B cell (primary cell): Measurements from ENCODE around the gene ATF4. TPM values are rescaled to one million over a fixed set of nuclear protein-coding genes. Genes with fewer than 3 reads are reported as not detected.

Experiments used
- ATAC-seq: fragments of 200-7000 bp; cut with Tn5 transposase; one replicate; pipeline ENCODE4 v1.10.0; 2021; ENCODE audit warnings: low read depth, mild to moderate bottlenecking, moderate number of reproducible peaks, moderate library complexity
- CTCF ChIA-PET: fragments of 350-600 bp; sonication (Branson Sonifier 250); formaldehyde crosslinking; loops from one replicate; lab custom pipeline; 2021; ENCODE audit warnings: antibody characterized with exemption, inconsistent platforms; lab: Charles Lee
- POLR2A ChIA-PET: fragments of 350-600 bp; sonication (Branson Sonifier 250); formaldehyde crosslinking; loops from one replicate; lab custom pipeline; 2021; ENCODE audit warnings: antibody characterized with exemption; lab: Charles Lee
- DNase-seq: peaks from one replicate; pipeline ENCODE4 v3.0.0; 2013
- H2AFZ ChIP-seq: 2 replicates; pipeline ENCODE4 v1.6.1; 2012; ENCODE audit warnings: mild to moderate bottlenecking, low read depth, low read length; ENCODE audit not compliant: insufficient read depth, poor library complexity, severe bottlenecking
- H3K27ac ChIP-seq, 2 donors: 1 replicate in 1 of 2; 2 replicates in 1 of 2; pipeline ENCODE4 v1.5.1; 2012 to 2013; ENCODE audit warnings: low read length in 2 of 2, mild to moderate bottlenecking in 2 of 2, moderate library complexity in 1 of 2
- H3K27me3 ChIP-seq, 4 experiments: fragments of 200-600 bp in 1 of 4; sonication (generic) in 1 of 4; replicated peaks in 1 of 4; 1 replicate in 2 of 4; 2 replicates in 2 of 4; pipeline versions ENCODE4 v1.6.1 to v1.7.0; 2013 to 2016; ENCODE audit warnings: low read length in 3 of 4, mild to moderate bottlenecking in 2 of 4, mixed read lengths in 1 of 4, moderate library complexity in 1 of 4; ENCODE audit not compliant: insufficient read depth in 4 of 4, control insufficient read depth in 3 of 4; ENCODE audit errors: control extremely low read depth in 1 of 4
- H3K36me3 ChIP-seq, 2 experiments: replicated peaks in 1 of 2; 1 replicate in 1 of 2; 2 replicates in 1 of 2; pipeline versions ENCODE4 v1.6.1 to v1.7.1; 2013; ENCODE audit warnings: low read length in 1 of 2; ENCODE audit not compliant: insufficient read depth in 2 of 2, control insufficient read depth in 1 of 2; ENCODE audit errors: control extremely low read depth in 1 of 2, extremely low read depth in 1 of 2
- H3K4me1 ChIP-seq, 2 donors: fragments of 200-600 bp in 1 of 2; sonication (generic) in 1 of 2; 1 replicate in 1 of 2; 2 replicates in 1 of 2; pipeline versions ENCODE4 v1.5.1 to v1.6.1; 2013 to 2017; ENCODE audit warnings: low read length in 2 of 2; ENCODE audit not compliant: control insufficient read depth in 2 of 2, insufficient read depth in 2 of 2
- H3K4me2 ChIP-seq: replicated peaks from 2 replicates; pipeline ENCODE3; 2012; ENCODE audit warnings: mild to moderate bottlenecking, low read depth, low read length; ENCODE audit not compliant: poor library complexity, severe bottlenecking
- H3K4me3 ChIP-seq, 5 experiments: fragments of 200-600 bp in 1 of 5; sonication (generic) in 1 of 5; 1 replicate in 3 of 5; 2 replicates in 2 of 5; pipeline versions ENCODE4 v1.5.1 to v1.7.0; 2011 to 2016; ENCODE audit warnings: low read length in 4 of 5, mild to moderate bottlenecking in 4 of 5, low read depth in 2 of 5, control low read depth in 1 of 5, moderate library complexity in 1 of 5; ENCODE audit not compliant: insufficient read depth in 1 of 5; ENCODE audit errors: control extremely low read depth in 1 of 5, extremely low read depth in 1 of 5
- H3K79me2 ChIP-seq: fragments of 200-600 bp; sonication (generic); one replicate; pipeline ENCODE4 v1.6.0; 2016; ENCODE audit warnings: low read length; ENCODE audit not compliant: control insufficient read depth, insufficient read depth
- H3K9ac ChIP-seq: fragments of 200-600 bp; sonication (generic); 2 replicates; pipeline ENCODE4 v1.6.1; 2017; ENCODE audit warnings: mild to moderate bottlenecking, low read length, moderate library complexity
- H3K9me3 ChIP-seq, 3 donors: one replicate each; pipeline versions ENCODE4 v1.6.1 to v1.7.1; 2013; ENCODE audit warnings: low read length in 2 of 3; ENCODE audit not compliant: control insufficient read depth in 2 of 3, insufficient read depth in 1 of 3; ENCODE audit errors: control extremely low read depth in 1 of 3
- H4K20me1 ChIP-seq: 2 replicates; pipeline ENCODE4 v1.6.0; 2012; ENCODE audit warnings: mild to moderate bottlenecking, low read length; ENCODE audit not compliant: insufficient read depth, control insufficient read depth, poor library complexity, severe bottlenecking
- H3K27ac Mint-ChIP-seq: one replicate; pipeline ENCODE4 v1.8.0; 2021; ENCODE audit warnings: mixed read lengths
- H3K27me3 Mint-ChIP-seq: one replicate; pipeline ENCODE4 v1.8.0; 2021; ENCODE audit warnings: mixed read lengths
- H3K4me1 Mint-ChIP-seq: one replicate; pipeline ENCODE4 v1.8.0; 2021; ENCODE audit warnings: mixed read lengths
- H3K4me3 Mint-ChIP-seq: one replicate; pipeline ENCODE4 v1.8.0; 2021; ENCODE audit warnings: mixed read lengths
- H3K9me3 Mint-ChIP-seq: one replicate; pipeline ENCODE4 v1.8.0; 2022; ENCODE audit warnings: mixed read lengths; ENCODE audit not compliant: insufficient read depth
- CTCF ChIP-seq: fragments of 200-600 bp; IDR thresholded peaks from one replicate; pipeline ENCODE4 v1.8.0; 2022; ENCODE audit warnings: antibody characterized with exemption, mild to moderate bottlenecking
- EZH2 ChIP-seq: IDR thresholded peaks from 2 replicates; pipeline ENCODE4 v1.6.1; 2012; ENCODE audit warnings: borderline replicate concordance, low read depth, mild to moderate bottlenecking, moderate library complexity, low read length; ENCODE audit not compliant: insufficient read depth, poor library complexity, severe bottlenecking
- WGBS: methylation state at CpG from one replicate; pipeline ENCODE4 v1.1.5; 2013; ENCODE audit warnings: missing lambda C conversion rate; ENCODE audit not compliant: insufficient coverage; 5-methylcytosine and 5-hydroxymethylcytosine counted together
- intact Hi-C: fragments of 100-400 bp; cut with micrococcal nuclease; formaldehyde crosslinking; loops from one replicate; pipeline ENCODE4 v1.10.0; 2022
- polyA plus RNA-seq: library from polyadenylated mRNA; depleted of rRNA; stranded (reverse); fragments of >200 nt; gene quantifications from 2 replicates; pipeline ENCODE4 v1.2.3, GENCODE V29; 2012
- total RNA-seq, 2 donors: library from RNA; stranded (reverse); fragments of 120-200 nt in 1 of 2; gene quantifications; 1 replicate in 1 of 2; 2 replicates in 1 of 2; pipeline versions ENCODE4 v1.2.3 to v1.2.4, GENCODE V29; 2013 to 2022

ATF4 gene
- total and polyA plus RNA-seq, 2 donors (not counting 1 experiment from before 2014, with no cell fraction given), result 244 to 678 TPM

- Histone ChIP-seq H3K4me1 (peaks cover 58 to 80% of the 10 kb centered on the region in 2 donors), H4K20me1 (peaks cover 68% of the 10 kb centered on the region), H3K27me3 (no peaks in the 10 kb centered on the region), H3K9ac (peak overlapping the region; percentile 42), H2AFZ (no peak overlapping the region), H3K4me3 (peak overlapping the region in 2 of 5 experiments; percentile 14 to 42), H3K36me3 (peaks cover 0 to 54% of the 10 kb centered on the region in 2 experiments), H3K9me3 (peaks cover 0 to 7% (median 0%) of the 10 kb centered on the region in 3 donors), H3K4me2 (peak overlapping the region; percentile 74), H3K79me2 (peaks cover 77% of the 10 kb centered on the region), H3K27ac (peak overlapping the region; percentile 83 to 85)
- no peak for DNase-seq
- no peak for ATAC-seq
- ChIA-PET POLR2A (interaction anchor here (0.6 to 6.3 kb wide), 9 partner anchors 8 to 329 kb away, joined by 3 to 57 read pairs (median 6); partner anchors contain the start of genes ATF4, MIEF1, RPL3 and TAB1), CTCF (interaction anchor here (0.6 to 13.4 kb wide), 30 partner anchors 7 to 817 kb away, joined by 3 to 328 read pairs (median 8); partner anchors contain the start of genes ATF4, MIEF1, RPL3 and TAB1)
- peak overlapping the region; percentile 83 for H3K4me3 Mint-ChIP-seq
- no peaks in the 10 kb centered on the region for H3K27me3 Mint-ChIP-seq
- intact Hi-C loops, result loop anchor here (2.0 to 10.0 kb wide), 2 partner anchors 129 to 653 kb away; partner anchors contain the start of genes CBX6 and TAB1
- no peak for TF ChIP-seq CTCF
- no peak for TF ChIP-seq EZH2
- peak overlapping the region; percentile 93 for H3K27ac Mint-ChIP-seq
- no peaks in the 10 kb centered on the region for H3K9me3 Mint-ChIP-seq
- H3K4me1 Mint-ChIP-seq, result peaks cover 83% of the 10 kb centered on the region
- WGBS, result 77% methylated on average over 7 of the region's 12 CpGs
Measured at GRCh38 chr22:39528080-39528661, 7.8 kb downstream of the ATF4 start.
